Activated CD8-positive, alpha-beta memory T cell treated with anti-CD3 and anti-CD28 coated beads, Interleukin-2, amount 50 U/mL, for 4 hours (primary cell): ENCODE measurements around the gene ITSN1.
"Not testable (repeated sequence)": the region's sequence is repeated elsewhere in the genome, so short reads cannot be mapped to it uniquely, and the experiment has no call there.

ENCODE experiments used
- DNase-seq: peaks from one replicate; pipeline ENCODE4 v3.0.0-alpha.2; 2020

Gene ITSN1

DNA sequence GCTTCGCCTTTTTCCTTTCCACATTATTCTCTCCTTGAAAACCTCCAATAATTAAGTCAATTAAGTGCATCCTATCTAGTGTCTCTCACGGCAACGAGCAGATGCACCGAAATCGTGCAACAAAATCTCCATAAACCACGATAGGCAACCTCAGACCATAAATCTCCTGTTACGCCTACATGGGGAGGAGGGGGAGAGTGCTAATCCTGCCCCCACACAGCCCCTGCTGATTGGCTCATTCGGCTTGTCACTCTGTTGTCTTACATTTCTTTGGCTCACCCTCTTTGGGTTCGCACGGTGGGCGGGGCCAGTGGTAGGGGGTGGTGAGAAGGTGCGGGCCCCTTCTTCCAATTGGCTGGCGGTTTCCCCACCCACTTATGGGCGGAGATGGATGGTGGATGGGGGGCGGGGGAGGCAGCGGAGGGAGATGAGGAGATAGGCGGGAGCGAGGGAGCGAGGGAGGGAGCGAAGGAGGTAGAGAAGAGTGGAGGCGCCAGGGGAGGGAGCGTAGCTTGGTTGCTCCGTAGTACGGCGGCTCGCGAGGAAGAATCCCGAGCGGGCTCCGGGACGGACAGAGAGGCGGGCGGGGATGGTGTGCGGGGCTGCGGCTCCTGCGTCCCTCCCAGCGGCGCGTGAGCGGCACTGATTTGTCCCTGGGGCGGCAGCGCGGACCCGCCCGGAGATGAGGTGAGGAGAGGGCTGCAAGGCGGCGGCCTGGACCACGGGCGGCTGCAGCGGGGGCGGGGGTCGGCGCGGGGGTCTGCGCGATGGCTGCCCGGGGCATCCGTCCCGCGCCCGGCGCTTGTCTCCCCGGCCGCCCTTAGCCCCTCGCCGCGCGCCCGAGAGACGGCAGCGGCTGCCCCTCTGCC, at the start of gene ITSN1:
ITSN1 (plus strand) TSS at position 475 of the 869 bp plus-strand sequence. CDS start 76,328 bp downstream, outside the sequence.
- DNase-seq, result peak; percentile 100

DNA sequence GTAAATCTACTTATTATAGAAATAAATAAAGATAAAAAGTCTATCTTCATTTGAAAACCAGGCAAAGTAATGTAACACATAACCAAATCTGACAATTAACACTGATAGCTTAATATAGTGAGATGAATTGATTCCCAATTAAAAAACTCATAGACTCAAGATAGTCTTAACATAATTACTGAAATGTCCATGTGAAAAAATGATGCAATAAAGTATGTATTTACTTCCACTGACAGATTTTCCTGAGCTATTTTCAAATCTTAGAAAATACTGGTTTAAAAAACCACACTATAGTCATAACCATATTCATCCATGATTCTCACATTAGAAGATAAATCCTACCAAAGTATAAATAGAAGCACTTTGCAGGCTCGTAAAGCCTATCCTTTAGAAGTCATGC, 44.2 kb upstream of the ITSN1 start:
- DNase-seq, result no peak

- DNase-seq, result no peak
These were observed 33.7 kb upstream of the ITSN1 start for GRCh38 chr21:33608559-33608958.

DNA sequence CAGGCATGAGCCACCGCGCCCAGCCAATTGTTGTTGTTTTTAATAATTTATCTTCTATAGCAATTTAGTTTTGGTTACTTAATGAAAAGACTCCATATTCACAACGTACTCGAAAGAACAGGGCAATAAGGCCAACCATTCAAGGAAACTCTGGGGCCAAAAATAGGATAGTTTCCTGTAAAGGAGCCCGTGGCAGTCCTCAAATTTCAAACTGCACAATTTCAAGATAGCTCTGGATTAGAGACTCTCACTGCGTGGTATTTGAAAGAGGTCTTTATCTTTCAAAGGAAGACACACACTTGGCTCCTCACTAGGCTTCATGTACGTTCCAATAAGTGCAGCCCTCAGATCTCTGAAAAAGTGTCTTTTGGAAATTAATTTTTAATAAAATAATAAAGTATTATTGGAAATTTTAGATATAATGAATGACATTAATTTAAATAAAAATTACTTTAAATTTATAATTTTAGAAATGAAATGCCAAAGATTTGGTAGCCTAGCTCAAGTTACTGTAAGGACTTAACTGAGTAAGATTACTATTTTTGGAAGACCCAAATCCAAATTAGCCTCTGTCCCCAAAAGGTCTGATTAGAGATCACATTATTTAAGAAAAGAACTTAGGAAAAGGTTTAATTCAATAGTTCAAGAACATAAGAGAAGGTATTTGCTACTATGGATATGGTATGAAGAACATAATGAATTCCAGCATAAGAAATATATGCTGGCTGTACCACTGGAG, 31.1 kb upstream of the ITSN1 start:
- no peak for DNase-seq

- DNase-seq, result not testable (repeated sequence)
These were observed 24.7 kb upstream of the ITSN1 start for GRCh38 chr21:33617565-33617964.

DNA sequence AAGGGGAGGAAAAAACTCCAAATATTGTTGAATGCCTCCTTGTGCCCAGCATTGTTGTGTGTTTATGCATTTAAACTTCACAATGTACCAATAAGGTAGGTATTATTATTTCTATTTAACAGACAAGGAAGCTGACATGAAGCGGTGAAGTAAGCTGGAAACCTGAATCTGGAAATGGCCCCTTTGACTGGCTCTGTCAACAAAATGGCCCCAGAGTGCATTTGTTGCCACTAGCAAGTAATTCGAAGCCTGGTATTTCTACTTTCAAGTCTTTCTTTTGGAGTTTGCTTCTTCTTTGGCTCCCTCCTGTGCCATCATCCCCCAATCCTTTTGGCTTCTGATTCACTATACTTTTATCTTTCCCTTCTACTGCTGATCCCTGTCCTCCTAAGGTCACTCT, 23.9 kb upstream of the ITSN1 start:
- DNase-seq, result no peak

DNA sequence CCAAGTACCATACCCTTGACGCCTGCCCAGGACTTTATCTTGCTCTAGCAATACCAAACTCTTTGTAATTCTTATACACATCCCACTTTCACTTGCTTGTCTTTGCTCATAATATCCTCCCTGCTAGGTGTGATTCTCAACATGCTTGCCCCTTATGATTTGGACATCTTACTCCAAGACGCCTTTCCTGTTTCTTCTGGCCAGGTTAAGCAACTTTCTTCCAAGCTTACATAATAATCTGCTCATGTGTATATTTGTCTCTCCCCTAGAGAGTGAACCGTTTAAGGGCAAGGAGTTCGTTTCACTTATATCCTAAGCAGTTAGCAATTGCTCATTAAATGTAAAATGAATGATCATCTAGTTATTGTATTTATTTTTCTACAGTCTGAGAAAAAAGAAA, 22.6 kb upstream of the ITSN1 start:
- DNase-seq, result no peak

DNA sequence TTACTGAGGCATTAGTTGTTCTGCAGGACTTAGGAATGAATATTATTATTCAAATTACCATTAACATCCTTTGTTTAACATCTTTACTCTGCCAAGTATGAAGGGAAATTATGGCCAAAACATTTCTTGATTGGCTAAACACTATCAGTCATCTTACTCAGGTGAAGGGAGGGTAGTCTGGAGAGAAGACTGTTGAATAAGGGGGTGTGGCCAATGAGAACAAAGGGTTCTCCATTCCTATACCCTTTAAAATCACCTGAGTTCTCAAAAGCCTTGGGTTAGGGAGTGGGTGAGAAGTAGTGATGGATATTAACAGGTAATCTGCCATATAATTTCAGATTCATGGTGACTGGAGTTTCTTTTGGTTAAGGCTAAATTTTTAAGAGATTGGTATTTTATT, 20.0 kb upstream of the ITSN1 start:
- no peak for DNase-seq

DNA sequence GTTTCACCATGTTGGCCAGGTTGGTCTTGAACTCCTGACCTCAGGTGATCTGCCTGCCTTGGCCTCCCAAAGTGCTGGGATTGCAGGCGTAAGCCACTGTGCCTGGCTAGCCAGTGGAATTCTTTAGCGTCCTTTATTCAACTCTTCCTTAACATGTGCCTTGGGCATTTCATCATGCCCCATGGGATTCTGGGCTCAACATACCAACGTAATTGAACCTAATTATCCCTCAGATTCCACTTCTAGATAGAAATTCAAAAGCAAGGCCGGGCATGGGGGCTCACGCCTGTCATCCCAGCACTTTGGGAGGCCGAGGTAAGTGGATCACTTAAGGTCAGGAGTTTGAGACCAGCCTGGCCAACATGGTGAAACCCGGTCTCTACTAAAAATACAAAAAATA, 16.1 kb upstream of the ITSN1 start:
- DNase-seq, result not testable (repeated sequence)

GRCh38 chr21:33634254-33634653, 8.0 kb upstream of the ITSN1 start:
- no peak for DNase-seq

DNA sequence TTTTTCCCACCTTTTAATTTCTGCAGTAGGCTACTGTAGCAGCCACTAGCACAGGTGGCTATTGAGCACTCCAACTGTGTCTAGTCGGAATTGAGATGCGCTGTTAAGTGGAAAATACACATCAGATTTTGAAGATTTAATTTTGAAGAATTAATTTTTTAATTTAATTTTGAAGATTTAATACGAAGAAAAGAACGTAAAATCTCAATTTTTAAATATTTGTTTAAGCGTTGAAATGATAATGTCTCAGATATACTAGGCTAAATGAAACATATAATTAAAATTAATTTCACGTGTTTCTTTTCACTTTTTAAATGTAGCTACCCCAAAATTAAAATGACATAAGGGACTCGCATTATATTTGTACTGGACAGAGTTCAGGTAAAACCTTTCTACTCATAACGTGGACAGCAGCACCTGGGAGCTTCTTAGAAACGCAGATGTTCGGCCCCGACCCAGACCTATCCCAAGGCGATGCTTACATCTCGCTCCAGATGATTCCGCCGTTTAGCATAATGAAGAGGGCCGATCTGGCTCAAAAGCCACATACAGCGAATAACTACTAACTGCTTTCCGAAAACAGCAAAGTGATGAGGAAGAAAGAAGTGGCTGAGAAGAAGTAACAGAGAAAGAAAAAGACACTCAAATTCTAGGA, 1.5 kb upstream of the ITSN1 start:
- no peak for DNase-seq

DNA sequence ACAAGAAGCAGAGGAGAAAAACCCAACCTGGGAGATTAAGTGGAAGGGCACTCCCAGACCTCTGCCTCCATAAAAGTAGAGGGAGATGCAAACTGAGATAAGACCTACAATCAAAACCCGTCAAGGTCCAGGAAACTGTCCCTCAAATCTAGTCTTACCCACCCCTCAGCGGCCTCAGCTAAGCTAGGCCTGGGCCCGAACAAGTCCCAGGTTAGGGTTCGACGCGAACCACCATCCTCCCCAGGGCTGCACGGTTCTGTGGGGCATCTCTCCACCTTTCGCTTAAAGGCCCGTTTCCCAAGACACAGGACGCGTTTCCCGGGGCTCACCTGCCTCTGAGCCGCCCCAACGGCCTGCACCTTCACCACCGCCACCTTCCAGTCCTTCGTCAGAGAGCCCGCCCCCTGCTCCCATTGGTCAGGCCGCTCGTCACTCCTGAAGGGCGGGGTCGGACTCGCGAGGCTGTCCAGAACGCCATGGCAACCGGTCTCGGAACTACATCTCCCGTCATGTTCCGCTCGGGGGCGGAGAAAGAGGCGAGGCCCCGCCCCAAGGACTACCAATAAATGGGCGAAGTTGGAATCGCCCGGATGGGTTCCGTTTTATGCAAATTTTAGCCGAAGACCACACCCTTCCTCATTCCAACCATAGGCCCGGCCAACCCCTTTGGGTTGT, 812 bp upstream of the ITSN1 start, which contains the start of gene CRYZL1:
CRYZL1 (minus strand) TSS at position 390 of the 675 bp plus-strand sequence. CDS start 10,190 bp downstream, outside the sequence.
- peak; percentile 100 for DNase-seq

DNA sequence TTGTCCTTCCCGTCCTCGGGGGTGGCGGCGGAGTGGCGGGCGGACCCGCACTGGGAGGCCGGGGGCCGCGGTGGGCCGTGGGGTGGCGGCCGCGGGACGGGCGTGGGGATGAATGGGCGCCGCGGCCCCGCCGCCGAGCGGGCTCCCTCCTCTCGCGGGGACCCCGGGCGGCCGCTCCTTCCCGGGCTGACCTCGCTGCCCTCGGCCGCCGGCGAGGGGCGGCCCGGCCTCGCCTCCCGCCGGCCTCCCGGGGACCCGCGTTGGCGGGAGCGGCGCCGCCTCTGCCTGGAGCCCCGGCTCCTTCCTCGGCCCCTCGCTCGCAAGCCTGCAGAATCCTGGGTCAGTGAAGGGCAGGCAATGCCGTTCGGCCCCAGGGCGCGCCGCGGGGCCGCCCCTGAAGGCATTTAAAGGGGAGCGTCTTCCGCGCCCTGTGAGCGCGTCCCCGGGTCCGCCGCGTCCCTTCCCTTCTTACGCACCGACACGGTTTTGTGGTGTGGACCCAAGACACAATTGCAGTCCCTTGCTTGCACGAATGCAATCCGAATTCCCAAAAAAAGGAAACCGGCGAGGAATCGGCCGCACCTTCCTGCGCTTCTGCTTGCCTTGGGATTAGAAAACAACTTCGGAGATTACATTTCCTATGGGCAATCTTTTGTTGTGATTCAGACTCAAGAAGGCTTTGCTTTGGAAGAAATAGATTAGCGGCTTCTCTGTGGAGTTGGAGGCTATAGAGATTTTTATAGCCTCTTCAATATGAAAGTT, 776 bp downstream of the ITSN1 start:
- DNase-seq, result peak; percentile 27

- DNase-seq, result no peak
These were observed 1.5 kb downstream of the ITSN1 start for GRCh38 chr21:33643658-33644311.

DNA sequence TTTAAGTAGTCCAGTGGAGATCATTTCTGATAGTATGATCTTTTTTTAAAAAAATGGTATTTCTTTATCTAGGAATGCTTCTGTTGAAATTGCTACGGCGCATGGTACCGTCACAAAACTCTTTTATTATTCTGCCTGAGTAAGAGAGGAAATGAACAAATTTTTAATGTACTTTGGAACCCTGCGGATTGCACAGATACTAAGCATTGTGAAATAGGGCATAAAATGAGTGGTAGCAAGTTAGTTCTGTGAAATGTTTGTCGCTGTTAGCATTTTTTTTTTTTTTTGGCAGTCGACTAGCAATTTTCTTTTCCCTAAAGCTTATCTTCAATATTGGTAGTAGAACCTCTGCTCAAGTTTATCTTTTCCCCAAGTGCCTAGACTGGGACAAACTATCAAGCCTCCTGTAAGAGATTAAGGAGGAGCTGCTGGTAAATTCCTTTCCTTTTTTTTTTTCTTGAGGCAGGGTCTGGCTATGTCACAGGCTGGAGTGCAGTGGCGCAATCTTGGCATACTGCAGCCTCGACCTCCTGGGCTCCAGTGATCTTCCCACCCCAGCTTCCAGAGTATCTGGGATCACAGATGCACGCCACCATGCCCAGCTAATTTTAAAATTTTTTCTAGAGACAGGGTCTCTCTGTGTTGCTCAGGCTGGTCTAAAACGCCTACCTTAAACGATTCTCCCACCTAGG, 2.2 kb downstream of the ITSN1 start:
- DNase-seq, result no peak

- DNase-seq, result no peak
These were observed 3.4 kb downstream of the ITSN1 start for GRCh38 chr21:33645730-33646129.

DNA sequence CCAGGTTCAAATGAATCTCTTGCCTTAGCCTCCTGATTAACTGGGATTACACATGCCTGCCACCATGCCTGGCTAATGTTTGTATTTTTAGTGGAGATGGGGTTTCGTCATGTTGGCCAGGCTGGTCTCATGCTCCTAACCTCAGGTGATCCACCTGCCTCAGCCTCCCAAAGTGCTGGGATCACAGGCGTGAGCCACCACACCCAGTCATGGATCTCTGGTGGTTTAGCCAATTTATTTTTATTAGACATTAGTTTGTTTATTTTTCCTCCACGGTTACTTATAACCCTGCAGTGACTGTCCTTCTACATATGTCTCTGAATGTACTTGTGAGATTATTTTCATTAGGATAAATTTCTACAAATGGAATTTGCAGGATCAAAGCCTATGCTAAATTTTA, 5.3 kb downstream of the ITSN1 start:
- no peak for DNase-seq

DNA sequence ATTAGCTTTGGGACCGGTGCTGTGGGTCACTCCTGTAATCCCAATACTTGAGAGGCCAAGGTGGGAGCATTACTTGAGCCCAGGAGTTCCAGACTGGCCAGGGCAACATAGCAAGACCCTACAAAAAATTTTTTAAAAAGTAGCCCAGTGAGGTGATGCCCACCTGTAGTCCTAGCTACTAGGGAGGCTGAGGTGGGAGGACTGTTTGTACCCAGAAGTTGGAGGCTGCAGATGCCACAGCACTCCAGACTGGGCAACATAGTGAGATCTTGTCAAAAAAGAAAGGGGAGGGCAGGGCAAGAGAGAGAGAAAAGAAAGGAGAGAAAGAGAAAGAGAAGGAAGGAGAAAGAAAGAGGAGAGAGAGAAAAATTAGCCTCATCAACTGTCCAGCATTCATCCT, 6.3 kb downstream of the ITSN1 start:
- DNase-seq, result no peak

GRCh38 chr21:33650230-33650629, 7.9 kb downstream of the ITSN1 start:
- DNase-seq, result no peak

- no peak for DNase-seq
These were observed 8.7 kb downstream of the ITSN1 start for GRCh38 chr21:33650929-33651509.
